NK-92 (cell line): ENCODE results near the gene SLC15A1.
"Not testable (repeated sequence)": the region's sequence is repeated elsewhere in the genome, so short reads cannot be mapped to it uniquely, and the experiment has no call there.

ENCODE experiments used
- DNase-seq: peaks from one replicate; lab custom pipeline; 2025; ENCODE audit not compliant: unreplicated experiment; lab: John Stamatoyannopoulos, UW

Gene SLC15A1

GRCh38 chr13:98754468-98754867 is 2.0 kb upstream of the SLC15A1 start:
- DNase-seq = not testable (repeated sequence)

GRCh38 chr13:98751861-98752466 is 508 bp downstream of the SLC15A1 start:
- DNase-seq = no peak

GRCh38 chr13:98751367-98751782 is 1.1 kb downstream of the SLC15A1 start:
- no peak for DNase-seq

- DNase-seq = no peak
These were observed 3.0 kb downstream of the SLC15A1 start for GRCh38 chr13:98749501-98749900.

GRCh38 chr13:98746968-98747367 is 5.5 kb downstream of the SLC15A1 start:
- no peak for DNase-seq

GRCh38 chr13:98743377-98743776 is 9.1 kb downstream of the SLC15A1 start:
- no peak for DNase-seq

- no peak for DNase-seq
These were observed 9.5 kb downstream of the SLC15A1 start for GRCh38 chr13:98742961-98743360.

- no peak for DNase-seq
These were observed 10.6 kb downstream of the SLC15A1 start for GRCh38 chr13:98741741-98742435.

- DNase-seq = no peak
These were observed 12.3 kb downstream of the SLC15A1 start for GRCh38 chr13:98740131-98740530.

- DNase-seq = no peak
These were observed 13.5 kb downstream of the SLC15A1 start for GRCh38 chr13:98738993-98739392.

GRCh38 chr13:98738213-98738612 is 14.3 kb downstream of the SLC15A1 start:
- no peak for DNase-seq

GRCh38 chr13:98731925-98732324 is 20.5 kb downstream of the SLC15A1 start:
- DNase-seq = no peak

- no peak for DNase-seq
These were observed 21.4 kb downstream of the SLC15A1 start for GRCh38 chr13:98731038-98731437.

- no peak for DNase-seq
These were observed 22.0 kb downstream of the SLC15A1 start for GRCh38 chr13:98730441-98730840.

- DNase-seq = no peak
These were observed 22.8 kb downstream of the SLC15A1 start for GRCh38 chr13:98729658-98730057.

- no peak for DNase-seq
These were observed 29.5 kb downstream of the SLC15A1 start for GRCh38 chr13:98722958-98723357.

- DNase-seq = no peak
These were observed 30.5 kb downstream of the SLC15A1 start for GRCh38 chr13:98721825-98722510.

GRCh38 chr13:98719527-98720250 is 32.8 kb downstream of the SLC15A1 start:
- DNase-seq = no peak

- no peak for DNase-seq
These were observed 34.6 kb downstream of the SLC15A1 start for GRCh38 chr13:98717891-98718290.

GRCh38 chr13:98717256-98717655 is 35.2 kb downstream of the SLC15A1 start:
- no peak for DNase-seq

GRCh38 chr13:98710521-98710920 is 42.0 kb downstream of the SLC15A1 start:
- DNase-seq = no peak
